HG03159 (cell line): Measurements from ENCODE around the gene TSPAN9.

Experiments used
- ATAC-seq: cut with Tn5 transposase; IDR thresholded peaks from one replicate; pipeline ENCODE4 v1.9.1; 2021; ENCODE audit warnings: mild to moderate bottlenecking, moderate library complexity; ENCODE audit not compliant: unreplicated experiment

Gene TSPAN9

DNA sequence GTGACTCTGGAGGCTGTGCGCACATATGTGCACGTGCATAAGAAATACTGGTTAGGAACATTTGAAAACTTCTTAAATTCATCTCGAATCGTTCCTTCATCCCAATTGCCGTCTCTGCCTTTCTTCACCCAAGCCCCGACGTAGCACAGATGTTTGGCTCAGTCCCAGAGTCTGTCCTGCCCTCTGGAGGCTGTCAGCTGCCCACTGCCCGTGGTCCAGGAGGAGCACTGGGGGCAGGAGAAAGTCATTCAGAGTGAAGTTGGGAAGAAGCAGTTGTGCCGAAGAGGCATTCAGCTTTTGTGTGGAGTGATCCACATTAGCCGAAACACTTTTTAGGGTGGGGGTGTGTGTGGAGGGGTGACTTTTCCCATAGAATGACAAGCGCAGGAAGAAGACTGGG lies 124.9 kb downstream of the TSPAN9 start:
- no peak for ATAC-seq

DNA sequence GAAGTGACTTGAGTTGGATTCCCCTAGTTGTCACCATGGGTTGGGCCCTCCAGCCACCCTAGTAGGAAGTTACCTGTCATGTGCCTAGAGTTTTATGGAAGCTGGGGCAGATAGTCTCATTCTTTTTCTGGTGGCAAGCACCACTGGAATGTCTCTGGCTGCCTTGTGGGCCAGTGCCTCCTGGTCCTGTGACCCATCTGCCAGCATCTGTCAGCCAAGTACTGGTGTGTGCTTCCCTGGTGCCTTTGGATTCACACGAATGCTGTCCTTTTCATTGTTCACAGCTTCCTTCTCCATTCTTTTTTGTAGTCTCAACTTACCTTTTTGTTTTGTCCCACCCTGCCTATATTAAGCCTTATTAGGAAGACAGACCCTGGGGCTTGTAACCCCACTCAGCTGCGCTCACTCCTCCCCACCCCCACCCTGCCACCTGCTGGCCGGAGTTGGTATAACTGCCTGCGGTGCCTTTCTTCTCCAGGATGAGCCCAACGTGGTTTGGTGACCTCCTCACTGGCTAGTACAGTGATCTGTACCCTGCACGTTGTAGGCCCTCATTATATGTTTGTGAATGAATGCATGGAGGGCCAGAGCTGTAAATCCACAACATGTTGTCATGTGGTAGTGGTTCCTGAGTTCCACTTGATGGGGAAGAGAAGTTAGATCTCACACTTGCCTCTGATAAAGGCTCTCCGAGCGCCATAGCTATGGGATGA lies 125.7 kb downstream of the TSPAN9 start:
- no peak for ATAC-seq

DNA sequence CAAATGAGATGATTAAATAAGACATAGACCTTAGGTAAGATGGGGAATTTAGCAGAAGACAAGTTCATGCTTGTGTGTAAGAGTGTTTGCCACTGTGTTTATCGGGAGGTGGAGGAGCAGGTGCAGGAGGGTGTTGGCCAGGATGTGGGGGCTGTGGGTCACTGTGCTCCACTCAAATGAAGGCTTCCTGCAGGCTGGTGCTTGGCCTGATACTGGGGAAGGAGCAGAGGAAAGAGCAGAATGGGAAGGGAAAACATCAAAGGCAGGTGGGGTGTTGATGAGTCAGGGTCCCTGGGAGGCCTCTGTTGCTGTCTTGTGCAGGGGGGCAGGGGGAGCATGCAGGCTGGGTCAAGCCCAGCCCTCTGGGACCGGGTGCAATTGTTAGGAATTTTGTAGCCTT lies 126.5 kb downstream of the TSPAN9 start:
- ATAC-seq = no peak

DNA sequence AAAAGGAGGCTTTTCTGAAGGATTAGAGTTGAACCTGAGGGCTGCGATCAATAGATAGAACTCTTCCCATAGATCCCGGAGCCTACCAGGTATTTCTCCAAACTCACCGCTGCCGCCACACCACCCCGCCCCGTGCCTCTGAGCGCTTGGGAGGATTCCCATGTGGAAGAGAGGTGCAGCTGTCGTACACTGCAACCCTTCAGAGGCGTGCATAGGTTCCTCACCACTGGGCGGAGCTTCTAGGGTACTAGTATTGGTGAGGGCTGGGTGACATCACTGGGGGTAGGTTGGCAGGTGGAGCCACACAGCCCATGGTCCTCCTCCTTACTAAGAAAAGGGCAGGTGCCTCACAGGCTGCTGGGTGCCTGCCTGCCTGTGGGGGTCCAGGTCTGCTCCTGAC lies 127.0 kb downstream of the TSPAN9 start:
- no peak for ATAC-seq

DNA sequence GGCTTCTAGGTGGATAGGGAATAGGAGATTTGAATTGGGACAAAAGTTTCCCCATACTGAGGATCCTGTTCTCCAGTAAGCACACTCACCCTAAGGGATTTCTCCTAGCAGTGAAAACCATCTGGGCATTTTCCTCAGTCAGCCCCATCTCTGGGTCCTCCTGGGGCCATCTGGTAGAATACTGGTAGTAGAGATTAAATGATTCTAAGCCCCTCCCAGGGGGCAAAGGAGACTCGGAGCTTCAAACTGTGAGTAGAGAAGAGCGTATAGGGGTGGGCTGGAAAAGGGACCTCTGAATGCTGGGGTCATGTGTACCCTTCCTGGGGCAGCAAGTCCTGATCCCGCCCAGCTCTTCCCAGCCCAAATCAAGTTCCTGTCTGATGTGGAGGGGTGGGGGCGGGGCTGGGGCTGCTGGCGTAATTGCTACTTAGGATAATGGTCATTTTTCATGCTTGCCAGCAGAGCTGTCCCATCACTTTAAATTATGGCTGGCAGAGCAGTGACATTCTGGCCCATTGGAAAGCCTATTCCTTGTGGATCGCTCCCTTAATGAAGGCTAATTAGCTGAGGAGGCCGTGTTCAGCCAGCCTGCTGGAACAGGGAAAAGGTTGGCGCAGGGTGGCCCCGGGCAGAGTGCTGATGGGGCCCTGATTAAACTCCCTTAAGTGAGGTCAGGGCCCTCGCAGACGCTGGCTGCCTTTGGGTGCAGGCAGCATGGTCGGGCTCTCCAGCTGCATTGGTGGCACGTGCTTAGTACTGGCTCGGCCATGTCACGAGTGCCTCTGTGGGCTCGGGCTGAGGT lies 127.8 kb downstream of the TSPAN9 start:
- ATAC-seq = no peak

DNA sequence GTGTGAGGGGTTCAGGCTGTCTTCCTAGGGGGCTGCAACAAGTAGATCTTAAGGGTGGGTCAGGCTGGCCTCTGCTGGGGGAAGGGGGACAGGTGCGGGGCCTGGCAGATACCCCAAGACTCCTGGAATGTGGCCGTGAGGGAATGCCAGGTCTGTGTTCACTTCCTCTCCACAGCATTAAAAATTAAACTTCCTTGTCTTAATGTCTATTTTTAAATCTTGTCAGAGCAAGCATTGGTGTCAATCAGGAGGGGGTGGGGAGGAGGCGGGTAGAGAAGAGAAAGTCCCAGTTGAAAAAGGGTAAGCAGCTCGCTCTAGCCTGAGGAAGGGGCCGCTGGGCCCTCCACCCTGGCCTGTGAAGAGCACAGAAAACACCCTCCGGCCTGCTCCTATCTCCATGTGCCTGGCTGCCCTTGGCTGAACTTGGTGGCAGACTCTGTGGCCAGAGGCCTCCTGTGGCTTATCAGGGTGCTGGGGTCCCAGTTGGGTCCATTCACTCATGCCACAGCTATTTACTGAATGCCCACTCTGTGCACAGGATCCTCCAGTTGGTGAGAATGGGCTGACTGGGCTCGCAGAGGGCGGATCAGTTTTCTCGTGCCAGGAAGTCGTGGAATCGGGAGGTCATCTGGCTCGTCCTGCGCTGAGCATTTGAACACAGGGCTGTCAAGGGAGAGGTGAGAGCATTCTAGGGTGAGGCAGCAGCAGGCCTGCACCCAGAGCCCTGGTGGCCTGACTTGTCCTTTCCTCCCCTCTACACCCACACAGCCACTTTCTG lies 128.8 kb downstream of the TSPAN9 start:
- no peak for ATAC-seq

DNA sequence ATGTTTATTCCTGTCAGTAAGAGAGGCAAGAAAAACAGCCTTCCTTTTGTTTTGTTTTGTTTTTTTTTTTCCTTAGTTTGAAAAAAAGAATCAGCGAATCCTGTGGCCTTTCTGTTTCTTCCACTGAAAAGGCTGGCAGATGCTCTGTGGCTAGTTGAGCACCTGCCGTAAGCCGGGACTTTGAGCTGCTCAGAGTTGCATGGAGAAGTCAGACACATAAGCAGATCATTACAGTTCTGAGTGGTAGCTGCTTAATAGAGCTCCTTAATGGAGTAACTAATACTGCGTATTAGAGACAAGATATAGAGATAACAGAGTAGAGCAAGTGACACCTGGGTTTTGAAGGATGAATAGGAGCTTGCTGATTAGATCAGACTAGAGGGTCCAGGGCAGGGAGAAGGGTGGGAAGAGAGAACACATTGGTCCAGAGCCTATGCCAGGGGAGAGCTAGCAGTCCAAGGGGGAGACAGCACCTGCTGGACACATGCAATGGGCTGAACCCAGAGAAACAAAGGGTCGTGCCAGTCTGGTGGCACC lies 129.4 kb downstream of the TSPAN9 start:
- no peak for ATAC-seq

DNA sequence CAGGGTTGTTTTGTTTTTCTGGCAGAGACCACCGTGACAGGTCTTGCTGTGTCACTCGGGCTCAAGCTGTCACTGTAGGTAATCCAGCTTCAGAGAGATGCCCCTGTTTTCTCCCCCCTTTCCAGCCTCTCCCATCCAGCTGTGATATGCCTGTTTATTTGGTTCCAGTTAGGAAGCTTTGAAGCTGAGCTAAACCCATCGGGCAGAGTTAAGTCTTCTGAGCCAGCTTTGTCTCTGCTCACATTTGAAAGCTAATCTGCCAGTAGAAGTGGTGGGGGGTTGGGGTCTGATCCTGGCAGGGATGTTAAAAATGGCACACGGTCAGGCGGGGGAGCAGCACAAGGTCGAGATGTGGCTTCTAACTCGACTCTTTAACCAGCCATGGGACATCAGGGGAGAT lies 130.0 kb downstream of the TSPAN9 start:
- no peak for ATAC-seq

DNA sequence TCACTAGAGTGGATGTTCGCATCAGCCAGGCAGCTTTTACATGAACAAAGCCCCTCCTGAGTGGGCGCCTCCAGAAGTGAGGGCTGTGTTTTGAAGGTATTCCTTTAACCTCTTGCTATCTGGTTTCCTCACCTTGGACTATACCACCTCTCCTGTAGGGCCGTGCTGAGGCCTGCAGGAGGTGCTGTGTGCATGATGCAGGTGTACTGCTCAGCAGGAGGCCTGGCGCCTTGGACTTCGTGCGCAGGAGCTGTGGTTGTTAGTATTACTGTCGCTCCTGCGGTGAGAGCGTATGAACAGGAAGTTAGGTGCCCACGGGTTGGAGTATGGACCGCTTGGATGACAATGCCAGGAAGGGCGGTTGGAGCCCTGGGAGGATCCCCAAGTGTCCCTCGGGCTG lies 130.7 kb downstream of the TSPAN9 start:
- ATAC-seq = no peak

DNA sequence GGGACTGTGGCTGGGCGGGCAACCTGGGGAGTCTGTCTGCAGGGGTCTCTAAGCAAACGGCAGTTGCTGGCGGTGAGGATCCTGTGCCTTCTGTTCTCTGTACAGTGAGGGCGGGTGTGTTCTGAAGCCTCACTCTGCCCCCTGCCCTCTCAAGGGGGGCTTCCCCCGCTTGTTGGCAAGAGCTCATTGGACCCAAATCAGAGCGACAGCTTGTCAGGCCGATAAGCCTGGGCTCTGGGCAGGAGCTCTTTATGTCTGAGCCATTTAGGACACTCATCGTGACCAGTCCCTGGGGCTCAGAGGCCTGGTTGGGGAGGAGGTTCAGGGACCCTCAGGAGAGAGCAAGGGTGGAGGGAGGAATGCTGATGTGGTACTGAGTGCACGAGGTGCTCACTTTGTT lies 136.0 kb downstream of the TSPAN9 start:
- ATAC-seq = no peak

DNA sequence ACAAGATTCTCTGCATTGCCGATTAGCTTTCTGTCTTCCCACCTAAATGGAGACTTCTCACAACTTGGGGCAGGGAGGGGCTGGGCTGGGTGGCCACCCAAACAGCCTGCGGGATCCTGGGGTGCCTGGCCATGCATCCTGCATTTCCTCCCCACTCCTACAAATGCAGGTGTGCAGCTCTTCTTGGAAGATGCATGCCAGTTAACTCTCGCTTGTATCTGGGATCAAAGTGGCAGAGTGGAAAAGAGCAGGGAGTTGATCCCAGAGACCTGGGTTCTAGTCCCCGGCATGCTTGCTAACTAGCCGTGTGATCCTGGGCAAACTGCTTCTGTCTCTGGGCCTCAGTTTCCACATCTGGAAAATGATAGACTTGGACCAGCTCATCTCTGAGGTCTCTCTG lies 136.6 kb downstream of the TSPAN9 start:
- no peak for ATAC-seq

DNA sequence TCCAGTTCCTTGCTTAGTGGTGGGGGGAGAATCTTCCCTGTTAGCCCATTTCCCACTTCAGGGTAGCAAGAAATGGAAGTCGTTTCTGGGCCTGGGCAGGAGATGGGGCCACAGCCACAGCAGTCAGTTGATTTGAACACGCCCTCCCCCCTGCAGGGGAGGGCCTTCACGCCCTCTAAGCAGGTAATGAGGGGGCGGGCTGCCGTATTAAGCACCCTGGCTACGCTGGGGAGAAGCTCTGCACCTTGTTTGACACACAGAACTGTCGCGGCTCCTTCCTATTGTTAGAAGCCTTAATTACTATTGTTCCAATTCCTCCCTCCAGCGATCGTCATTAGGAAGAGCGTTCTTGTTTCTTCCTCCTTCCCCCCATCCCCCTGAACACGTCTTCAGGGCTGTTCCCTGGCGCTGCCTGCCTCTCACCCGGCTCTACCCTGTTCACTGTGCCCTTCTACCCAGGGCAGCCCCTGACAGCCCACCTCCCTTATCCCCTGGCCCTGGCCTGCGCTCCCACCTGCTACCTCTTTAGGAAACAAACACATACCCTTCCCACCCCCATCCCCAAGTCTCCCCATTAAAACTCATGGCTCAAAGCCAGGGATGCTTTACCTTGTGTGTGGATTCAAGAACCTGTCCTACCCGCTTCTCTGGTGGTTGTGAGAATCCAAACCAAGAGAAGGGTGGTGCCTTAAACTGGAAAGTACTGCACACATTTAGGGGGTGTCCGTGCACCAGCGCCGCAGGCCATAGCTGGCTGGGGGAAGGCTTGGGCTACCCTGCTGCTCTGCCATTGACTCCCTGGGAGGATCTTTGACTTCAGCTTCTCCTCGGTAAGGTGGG lies 137.6 kb downstream of the TSPAN9 start:
- ATAC-seq = no peak

DNA sequence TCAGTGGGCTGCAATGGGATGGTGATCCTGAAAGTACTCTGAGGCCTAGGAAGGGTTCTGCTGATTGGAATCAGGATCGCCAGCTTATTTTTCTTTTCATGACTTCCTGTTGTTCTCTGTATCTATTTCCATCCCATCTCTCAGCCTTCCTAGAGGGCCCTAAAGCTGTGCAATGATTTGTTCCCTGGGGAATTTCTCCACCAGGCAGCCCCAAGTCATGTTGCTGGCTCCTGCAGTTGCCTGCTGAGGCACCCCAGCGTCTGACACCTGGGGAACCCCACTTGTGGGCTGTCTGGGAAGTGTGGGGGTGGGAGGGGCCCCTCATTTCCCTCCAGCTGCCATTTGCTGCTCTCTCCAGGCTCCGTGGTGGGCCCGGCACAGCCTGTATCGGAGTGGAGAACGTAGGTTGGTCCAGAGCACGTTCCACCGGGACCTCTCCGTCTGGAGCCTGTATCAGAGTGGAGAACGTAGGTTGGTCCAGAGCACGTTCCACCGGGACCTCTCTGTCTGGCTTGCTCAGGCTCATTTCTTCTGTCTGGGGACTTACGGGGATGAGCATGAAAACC lies 138.3 kb downstream of the TSPAN9 start:
- ATAC-seq = no peak

DNA sequence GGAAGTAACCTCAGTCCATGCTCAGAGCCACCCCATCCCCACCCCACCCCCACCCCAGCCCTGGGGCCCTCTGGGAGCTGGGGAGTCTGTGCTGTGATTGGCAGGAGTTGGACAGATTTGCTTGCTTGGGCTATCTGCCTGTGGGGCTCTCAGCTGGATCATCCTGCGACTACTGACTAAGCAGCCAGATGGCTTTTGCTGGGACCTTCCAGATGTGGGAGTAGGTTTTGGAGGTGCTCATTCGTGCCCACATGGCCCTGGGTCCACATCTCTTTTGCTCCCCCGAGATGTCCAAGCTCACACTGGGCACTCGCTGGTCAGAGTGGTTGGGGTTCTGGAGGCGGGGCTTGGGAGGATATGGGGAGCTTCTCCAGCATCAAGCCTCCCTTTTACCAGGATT lies 138.9 kb downstream of the TSPAN9 start:
- no peak for ATAC-seq

DNA sequence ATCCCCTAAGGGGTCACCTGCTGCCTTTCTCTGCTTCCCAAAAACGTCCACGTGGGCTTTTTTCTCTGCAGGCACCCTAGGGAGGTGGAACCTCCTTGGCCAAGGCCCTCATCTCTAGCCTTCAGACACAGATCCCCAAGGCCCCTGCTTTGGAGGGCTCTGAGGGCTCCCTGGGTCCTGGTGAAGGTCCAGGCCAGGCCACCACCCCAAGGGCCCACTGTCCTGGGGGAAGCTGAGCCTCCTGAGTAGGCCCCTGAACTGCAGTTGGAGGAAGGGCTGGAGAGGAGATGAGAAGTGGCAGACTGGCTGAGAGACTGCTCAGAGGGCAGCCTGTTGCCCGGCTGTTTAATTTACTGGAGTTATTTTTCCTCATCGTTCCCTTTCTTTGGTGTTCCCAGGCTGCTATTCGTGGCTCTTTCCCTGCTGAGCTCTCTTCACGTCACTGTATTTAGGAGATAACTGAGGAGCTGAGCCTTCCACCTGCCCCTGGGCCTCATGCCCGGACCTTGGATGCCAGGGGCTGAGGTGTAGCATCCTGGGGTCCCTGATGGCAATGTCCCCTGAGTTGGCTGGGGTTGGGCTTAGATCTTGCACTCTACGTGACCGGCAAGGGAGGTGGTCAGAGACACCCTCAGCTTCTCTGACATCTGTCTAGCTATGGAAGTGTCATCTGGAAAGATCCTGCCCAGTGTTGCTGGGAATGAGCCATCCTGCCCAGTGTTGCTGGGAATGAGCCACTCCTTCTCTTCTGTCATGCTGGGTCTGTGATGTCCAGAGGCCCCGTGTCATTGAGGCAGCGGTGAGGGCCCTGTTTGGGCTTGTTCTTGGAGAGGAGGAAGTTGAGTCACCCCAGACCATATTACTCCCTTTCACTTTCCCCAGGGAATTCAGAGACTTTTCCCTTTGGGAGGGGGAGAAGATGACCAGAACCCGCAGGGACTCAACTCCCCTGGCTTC lies 139.8 kb downstream of the TSPAN9 start:
- no peak for ATAC-seq

DNA sequence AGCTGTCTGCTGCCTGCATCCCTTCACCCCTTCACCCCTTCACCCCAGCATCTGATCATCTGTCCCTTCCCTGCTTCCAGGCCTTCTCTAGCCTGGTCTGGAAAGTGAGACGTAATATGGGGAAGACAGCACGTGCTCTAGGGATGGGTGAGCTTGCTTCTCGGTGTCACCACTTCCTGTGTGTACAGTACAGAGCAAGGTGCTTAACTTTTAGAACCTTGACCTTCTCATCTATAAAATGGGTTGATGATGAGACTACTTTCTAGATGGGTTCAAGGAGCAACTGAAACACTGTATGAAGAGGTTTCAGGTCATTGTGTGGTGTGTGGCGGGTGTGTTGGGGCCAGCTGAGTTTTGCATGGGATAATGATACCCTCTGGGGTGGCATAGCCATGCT lies 140.5 kb downstream of the TSPAN9 start:
- ATAC-seq = no peak

DNA sequence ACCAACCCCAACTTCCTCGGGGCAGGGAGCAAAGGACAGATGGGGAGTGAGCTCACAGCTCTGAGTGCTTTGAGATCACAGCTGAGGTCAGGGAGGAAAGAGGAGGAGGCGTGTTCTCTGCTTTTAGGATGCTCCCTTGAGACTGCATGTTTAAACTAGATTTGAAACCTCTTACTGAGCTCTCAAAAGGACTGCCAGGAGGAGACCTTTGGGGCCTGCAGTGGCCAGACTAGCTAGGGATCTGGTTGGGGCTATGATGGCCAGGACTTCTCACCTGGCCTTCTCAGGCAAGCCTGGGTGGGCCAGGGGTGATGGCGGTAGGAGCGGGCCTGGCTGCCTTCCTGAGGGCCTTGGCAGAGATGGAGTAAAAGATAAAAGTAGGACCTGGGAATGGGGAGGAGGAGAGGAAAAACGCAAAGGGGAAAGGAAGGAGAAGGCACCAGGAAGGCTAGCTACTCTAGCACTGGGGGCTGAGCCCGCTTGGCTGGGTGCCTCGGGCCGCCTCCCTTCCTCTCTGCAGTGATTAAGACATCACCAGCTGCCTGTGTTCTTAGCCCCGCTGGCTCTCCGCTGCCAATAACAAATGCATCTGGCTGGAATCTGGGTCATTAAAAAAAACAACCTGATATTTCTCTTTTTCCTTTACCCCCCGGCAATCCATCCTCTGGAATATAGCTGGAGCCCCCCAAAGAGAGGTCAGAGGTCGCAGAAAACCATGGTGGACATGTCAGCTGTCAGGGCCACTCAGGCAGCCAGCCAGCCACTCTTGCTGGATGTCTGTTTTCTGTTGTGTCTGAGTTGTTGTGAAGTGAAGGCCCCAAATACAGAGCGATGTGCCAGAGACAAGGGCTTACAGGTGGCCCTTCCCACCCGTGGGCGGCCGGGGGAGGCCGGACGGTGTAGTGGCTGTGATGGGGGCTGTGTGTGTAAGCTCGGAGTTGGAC lies 141.3 kb downstream of the TSPAN9 start:
- no peak for ATAC-seq

DNA sequence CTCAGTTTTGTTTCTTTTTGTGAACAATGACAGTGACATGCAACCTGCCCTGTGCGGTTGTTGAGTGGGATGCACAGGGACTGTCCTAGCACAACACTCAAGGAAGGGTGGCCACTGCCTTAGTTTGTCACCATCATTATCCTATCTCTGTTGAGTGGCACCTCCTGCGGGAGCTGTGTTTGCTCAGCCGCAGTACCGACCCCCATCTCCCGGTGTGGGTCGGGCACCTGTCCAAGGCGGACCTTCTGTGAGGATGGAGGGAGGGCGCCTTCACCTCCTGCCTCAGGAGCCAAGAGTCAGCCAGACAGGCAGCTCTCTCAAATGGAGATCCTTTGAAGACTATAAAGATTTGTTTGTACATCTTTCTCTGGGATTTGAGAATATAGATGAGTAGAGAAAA lies 142.1 kb downstream of the TSPAN9 start:
- ATAC-seq = no peak
